ENCODE results near the gene MINDY4. TPM values are rescaled to one million over a fixed set of nuclear protein-coding genes. Genes with fewer than 3 reads are reported as not detected.

MINDY4 gene
- total RNA-seq, 1 donor from 2014 or later = 4.1 TPM

DNA sequence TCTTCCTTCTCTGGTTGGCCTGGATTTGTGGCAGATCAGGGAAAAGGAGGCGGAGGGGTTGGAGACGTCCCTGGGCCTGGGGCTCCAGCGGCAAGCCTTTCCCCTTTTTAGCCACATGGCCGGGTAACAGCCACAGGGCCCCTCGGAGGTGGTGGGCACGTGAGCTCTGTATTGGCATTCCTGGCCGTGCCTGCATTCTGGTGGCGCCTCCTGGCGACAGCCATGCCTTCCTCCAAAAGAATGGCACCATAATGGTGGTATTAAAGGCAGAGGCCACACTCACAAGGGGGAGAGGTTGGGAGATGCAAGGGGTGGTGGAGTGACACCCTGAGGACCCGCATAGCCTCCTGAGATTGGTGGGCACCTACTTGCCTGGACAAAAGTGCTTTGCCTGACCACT lies 137.5 kb downstream of the MINDY4 start:
- H3K4me2 ChIP-seq (ENCODE audit: low read length) = no peak overlapping the region
- H3K9ac ChIP-seq (ENCODE audit: low read length) = no peak overlapping the region
- H3K4me1 ChIP-seq (ENCODE audit: insufficient read depth, low read length) = peaks cover 9% of the 10 kb centered on the region

DNA sequence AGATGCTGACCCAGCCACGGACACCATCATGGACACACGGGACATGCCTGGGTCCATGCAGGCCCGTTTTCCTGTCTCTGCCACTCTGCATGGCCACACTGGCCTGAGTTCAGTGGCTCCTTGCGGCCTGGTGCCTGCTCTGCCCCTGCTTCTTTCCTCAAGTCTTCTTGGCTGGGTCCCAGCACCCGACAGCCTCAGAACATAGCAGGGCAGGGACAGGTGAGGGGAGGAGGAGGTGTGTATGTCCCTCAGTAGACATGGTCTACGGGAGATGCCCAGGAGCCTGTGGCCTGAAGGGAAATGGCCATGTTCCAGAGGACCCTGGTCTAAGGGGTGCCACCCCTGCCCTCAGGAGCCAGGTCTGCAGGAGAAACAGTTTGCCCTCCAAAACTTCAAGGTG lies 138.2 kb downstream of the MINDY4 start:
- Mint-ChIP-seq H3K9me3 (ENCODE audit: unreplicated experiment) (peaks cover 2% of the 10 kb centered on the region), H3K27me3 (ENCODE audit: low read depth, unreplicated experiment) (peaks cover 29% of the 10 kb centered on the region), H3K4me1 (ENCODE audit: low read depth, unreplicated experiment) (peaks cover 14% of the 10 kb centered on the region), H3K27ac (ENCODE audit: unreplicated experiment) (no peak overlapping the region), H3K36me3 (ENCODE audit: low read depth, unreplicated experiment) (no peaks in the 10 kb centered on the region), H3K4me3 (ENCODE audit: unreplicated experiment) (no peak overlapping the region)
- no peaks in the 10 kb centered on the region for H3K9me3 ChIP-seq (ENCODE audit: insufficient read depth, low read depth, low read length)
- H3K4me2 ChIP-seq (ENCODE audit: low read length) = no peak overlapping the region
- H2AFZ ChIP-seq (ENCODE audit: low read depth, low read length) = no peak overlapping the region
- no peaks in the 10 kb centered on the region for H4K20me1 ChIP-seq (ENCODE audit: insufficient read depth, low read length)
- H3K27ac ChIP-seq (ENCODE audit: low read depth, low read length) = no peak overlapping the region
- no peak overlapping the region for H3K9ac ChIP-seq (ENCODE audit: low read length)
- FAIRE-seq (no peak), DNase-seq (ENCODE audit: low read depth) (no peak)
- H3K27me3 ChIP-seq (ENCODE audit: insufficient read depth, low read length) = no peaks in the 10 kb centered on the region
- H3K36me3 ChIP-seq (ENCODE audit: insufficient read depth, low read length) = no peaks in the 10 kb centered on the region
- TF ChIP-seq, protein P1, sequence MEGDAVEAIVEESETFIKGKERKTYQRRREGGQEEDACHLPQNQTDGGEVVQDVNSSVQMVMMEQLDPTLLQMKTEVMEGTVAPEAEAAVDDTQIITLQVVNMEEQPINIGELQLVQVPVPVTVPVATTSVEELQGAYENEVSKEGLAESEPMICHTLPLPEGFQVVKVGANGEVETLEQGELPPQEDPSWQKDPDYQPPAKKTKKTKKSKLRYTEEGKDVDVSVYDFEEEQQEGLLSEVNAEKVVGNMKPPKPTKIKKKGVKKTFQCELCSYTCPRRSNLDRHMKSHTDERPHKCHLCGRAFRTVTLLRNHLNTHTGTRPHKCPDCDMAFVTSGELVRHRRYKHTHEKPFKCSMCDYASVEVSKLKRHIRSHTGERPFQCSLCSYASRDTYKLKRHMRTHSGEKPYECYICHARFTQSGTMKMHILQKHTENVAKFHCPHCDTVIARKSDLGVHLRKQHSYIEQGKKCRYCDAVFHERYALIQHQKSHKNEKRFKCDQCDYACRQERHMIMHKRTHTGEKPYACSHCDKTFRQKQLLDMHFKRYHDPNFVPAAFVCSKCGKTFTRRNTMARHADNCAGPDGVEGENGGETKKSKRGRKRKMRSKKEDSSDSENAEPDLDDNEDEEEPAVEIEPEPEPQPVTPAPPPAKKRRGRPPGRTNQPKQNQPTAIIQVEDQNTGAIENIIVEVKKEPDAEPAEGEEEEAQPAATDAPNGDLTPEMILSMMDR (IDR thresholded peaks at IDR 0.05; ENCODE audit: insufficient read depth, low read depth, low read length) = no peak
- TF ChIP-seq EZH2 (IDR thresholded peaks at IDR 0.05; ENCODE audit: insufficient read depth, low read length) = no peak
- no peaks in the 10 kb centered on the region for H3K79me2 ChIP-seq (ENCODE audit: insufficient read depth, low read length)
- peaks cover 12% of the 10 kb centered on the region for H3K4me1 ChIP-seq (ENCODE audit: insufficient read depth, low read length)
- no peak overlapping the region for H3K4me3 ChIP-seq (ENCODE audit: insufficient read depth, low read depth, low read length)

More for the DNA sequence above, 137.5 kb downstream of the MINDY4 start:
- no peak overlapping the region for H3K27ac Mint-ChIP-seq (ENCODE audit: unreplicated experiment)
- peaks cover 30% of the 10 kb centered on the region for H3K27me3 Mint-ChIP-seq (ENCODE audit: low read depth, unreplicated experiment)
- H3K9me3 Mint-ChIP-seq (ENCODE audit: unreplicated experiment) = peaks cover 2% of the 10 kb centered on the region
- no peak overlapping the region for H3K4me3 ChIP-seq (ENCODE audit: insufficient read depth, low read depth, low read length)
- H2AFZ ChIP-seq (ENCODE audit: low read depth, low read length) = no peak overlapping the region
- no peaks in the 10 kb centered on the region for H3K36me3 ChIP-seq (ENCODE audit: insufficient read depth, low read length)
- no peak for DNase-seq (ENCODE audit: low read depth)
- H3K27me3 ChIP-seq (ENCODE audit: insufficient read depth, low read length) = no peaks in the 10 kb centered on the region
- no peaks in the 10 kb centered on the region for H3K9me3 ChIP-seq (ENCODE audit: insufficient read depth, low read depth, low read length)
- H3K27ac ChIP-seq (ENCODE audit: low read depth, low read length) = no peak overlapping the region
- H3K36me3 Mint-ChIP-seq (ENCODE audit: low read depth, unreplicated experiment) = no peaks in the 10 kb centered on the region
- H3K4me1 Mint-ChIP-seq (ENCODE audit: low read depth, unreplicated experiment) = peaks cover 11% of the 10 kb centered on the region
- no peaks in the 10 kb centered on the region for H3K79me2 ChIP-seq (ENCODE audit: insufficient read depth, low read length)
- H3K4me3 Mint-ChIP-seq (ENCODE audit: unreplicated experiment) = no peak overlapping the region
- TF ChIP-seq EZH2 (IDR thresholded peaks at IDR 0.05; ENCODE audit: insufficient read depth, low read length) = no peak
- TF ChIP-seq, protein P1 (IDR thresholded peaks at IDR 0.05; ENCODE audit: insufficient read depth, low read depth, low read length) = no peak
- FAIRE-seq = no peak
- no peaks in the 10 kb centered on the region for H4K20me1 ChIP-seq (ENCODE audit: insufficient read depth, low read length)

DNA sequence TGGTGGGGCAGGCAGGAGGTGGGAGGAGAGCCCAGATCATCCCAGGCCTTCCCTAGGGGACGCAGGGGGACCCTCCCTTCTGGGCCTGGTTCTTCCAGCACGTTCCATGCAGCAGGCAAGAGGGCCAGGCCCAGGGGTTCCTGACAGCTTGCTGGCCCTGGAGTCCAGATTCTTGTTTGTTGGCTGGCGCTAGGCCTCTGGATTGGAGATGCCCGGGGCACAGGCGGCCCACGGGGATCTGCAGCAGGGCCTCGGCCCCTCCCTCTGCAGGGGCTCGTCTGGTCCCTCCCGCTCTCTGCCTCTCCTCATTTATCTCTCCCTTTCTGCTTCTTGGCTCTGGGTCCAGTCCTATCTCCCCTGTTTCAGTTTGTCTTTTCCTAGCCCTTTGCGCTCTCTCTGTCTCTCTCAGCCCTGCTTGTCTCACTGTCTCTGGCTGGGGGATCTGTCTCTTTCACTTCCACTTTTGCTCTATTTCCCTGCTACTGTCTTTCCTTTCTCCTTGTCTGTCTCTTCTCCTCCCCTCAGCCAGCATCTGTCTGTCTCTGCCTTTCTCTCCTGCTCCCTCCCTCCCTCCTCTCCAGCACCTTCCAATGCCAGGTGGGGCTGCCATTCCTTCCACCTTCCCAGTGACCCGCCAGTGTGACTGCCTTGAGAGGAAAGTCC lies 139.3 kb downstream of the MINDY4 start:
- no peaks in the 10 kb centered on the region for H3K36me3 ChIP-seq (ENCODE audit: insufficient read depth, low read length)
- H3K4me1 ChIP-seq (ENCODE audit: insufficient read depth, low read length) = peaks cover 20% of the 10 kb centered on the region
- no peaks in the 10 kb centered on the region for H3K79me2 ChIP-seq (ENCODE audit: insufficient read depth, low read length)
- H4K20me1 ChIP-seq (ENCODE audit: insufficient read depth, low read length) = no peaks in the 10 kb centered on the region
- H3K9me3 Mint-ChIP-seq (ENCODE audit: unreplicated experiment) = peaks cover 2% of the 10 kb centered on the region
- H2AFZ ChIP-seq (ENCODE audit: low read depth, low read length) = no peak overlapping the region
- DNase-seq (ENCODE audit: low read depth) (no peak), FAIRE-seq (no peak)
- H3K27me3 ChIP-seq (ENCODE audit: insufficient read depth, low read length) = no peaks in the 10 kb centered on the region
- no peak overlapping the region for H3K4me2 ChIP-seq (ENCODE audit: low read length)
- H3K9ac ChIP-seq (ENCODE audit: low read length) = no peak overlapping the region
- peaks cover 23% of the 10 kb centered on the region for H3K4me1 Mint-ChIP-seq (ENCODE audit: low read depth, unreplicated experiment)
- H3K27me3 Mint-ChIP-seq (ENCODE audit: low read depth, unreplicated experiment) = peaks cover 29% of the 10 kb centered on the region
- H3K27ac ChIP-seq (ENCODE audit: low read depth, low read length) = no peak overlapping the region
- H3K4me3 ChIP-seq (ENCODE audit: insufficient read depth, low read depth, low read length) = no peak overlapping the region
- H3K4me3 Mint-ChIP-seq (ENCODE audit: unreplicated experiment) = no peak overlapping the region
- TF ChIP-seq, protein P1 (IDR thresholded peaks at IDR 0.05; ENCODE audit: insufficient read depth, low read depth, low read length) = no peak
- no peak for TF ChIP-seq EZH2 (IDR thresholded peaks at IDR 0.05; ENCODE audit: insufficient read depth, low read length)
- no peaks in the 10 kb centered on the region for H3K9me3 ChIP-seq (ENCODE audit: insufficient read depth, low read depth, low read length)
- H3K27ac Mint-ChIP-seq (ENCODE audit: unreplicated experiment) = peak overlapping the region; percentile 53
- H3K36me3 Mint-ChIP-seq (ENCODE audit: low read depth, unreplicated experiment) = no peaks in the 10 kb centered on the region
